GM19463 (cell line): ENCODE measurements around the gene SEPTIN12.

Experiments used
- ATAC-seq: cut with Tn5 transposase; IDR thresholded peaks from one replicate; pipeline ENCODE4 v1.9.1; 2021; ENCODE audit warnings: mild to moderate bottlenecking, moderate library complexity; ENCODE audit not compliant: unreplicated experiment

The SEPTIN12 gene

DNA sequence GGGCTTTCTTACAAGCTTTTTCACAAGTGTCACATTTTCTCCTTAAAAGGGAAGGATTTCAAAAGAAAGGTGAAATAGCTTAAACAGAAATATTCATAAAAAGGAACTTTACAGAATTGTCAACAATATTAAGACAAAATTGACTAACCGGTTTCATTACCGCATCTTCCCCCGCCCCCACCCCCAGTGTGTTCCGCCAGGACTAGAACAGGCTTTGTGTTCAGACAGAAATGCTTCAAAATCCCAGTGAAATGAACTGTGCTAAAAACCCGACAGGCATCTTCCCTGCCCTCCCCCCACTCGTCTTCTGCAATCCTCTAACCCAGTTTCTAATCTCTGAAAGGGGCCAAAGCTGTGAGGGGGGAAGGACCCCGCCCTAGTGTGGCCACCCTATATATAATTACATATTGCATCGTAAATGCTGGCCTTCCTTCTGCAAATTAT is 15.3 kb upstream of the SEPTIN12 start:
- no peak for ATAC-seq

DNA sequence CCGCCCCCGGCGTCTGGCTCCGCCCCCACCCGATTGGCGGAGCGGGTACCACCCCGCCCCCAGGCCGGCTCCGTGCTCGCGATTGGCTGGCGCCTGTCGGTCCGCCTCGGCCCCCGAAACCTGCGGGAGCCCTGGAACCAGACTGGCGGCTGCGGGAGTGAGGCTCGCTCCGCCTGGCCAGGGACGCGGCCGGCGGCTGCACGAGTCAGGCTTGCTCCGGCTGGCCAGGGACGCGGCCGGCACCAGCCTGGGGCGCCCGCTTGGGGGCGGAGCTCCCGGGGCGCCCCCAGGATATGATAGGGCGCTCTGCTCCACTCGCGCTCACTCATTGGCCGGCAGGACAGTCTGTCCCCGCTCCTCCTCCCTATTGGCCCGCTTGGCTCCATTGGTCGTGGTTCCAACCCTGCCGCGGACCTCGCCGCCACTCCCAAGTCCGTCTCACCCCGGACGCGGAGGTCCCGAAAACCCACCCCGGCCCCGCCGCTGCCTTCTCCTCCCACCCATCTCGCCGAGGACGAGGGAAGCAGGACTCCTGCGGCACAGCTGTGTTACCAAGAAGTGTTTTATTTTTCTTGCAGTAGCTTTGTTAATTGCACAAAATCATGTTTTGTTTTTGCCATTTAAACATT is 14.6 kb upstream of the SEPTIN12 start:
- peak; percentile 94 for ATAC-seq

DNA sequence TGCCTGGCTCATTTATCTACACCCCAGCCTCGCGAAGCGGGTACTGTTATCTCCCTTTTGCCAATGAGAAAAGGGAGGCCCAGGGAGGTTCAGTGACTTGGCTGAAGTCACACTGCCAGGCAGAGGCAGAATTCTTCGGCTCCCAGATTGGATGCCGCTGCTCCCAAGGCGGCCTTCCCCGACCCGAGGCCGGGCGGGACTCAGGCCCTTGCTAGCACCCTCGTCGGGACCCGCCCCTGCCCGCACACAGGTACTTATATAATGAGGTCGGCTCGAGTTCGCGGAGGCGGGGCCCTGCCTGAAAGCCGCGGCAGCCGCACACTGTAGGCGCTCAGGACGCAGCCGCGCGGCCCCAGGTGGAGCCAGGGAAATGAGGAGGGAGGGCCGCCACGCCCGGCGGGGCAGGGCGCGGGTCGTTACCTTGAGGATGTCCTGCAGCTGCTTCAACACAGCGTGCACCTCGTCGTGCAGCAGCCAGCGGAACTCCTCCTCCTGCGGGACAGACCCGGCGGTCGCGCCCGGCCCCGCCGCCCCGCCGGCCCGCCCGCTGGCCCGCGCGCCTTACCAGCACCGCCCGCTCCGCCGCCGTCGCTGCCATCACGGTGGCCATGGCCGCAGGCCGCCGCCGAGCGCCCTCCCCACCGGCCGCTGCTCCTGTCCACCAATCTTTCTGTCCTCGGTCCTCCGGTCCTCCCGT is 14.0 kb upstream of the SEPTIN12 start, which contains the start of gene ROGDI:
Gene ROGDI (minus strand): TSS at position 672 of the 697 bp plus-strand sequence. CDS start 62 bp downstream, at position 610.
- peak; percentile 52 for ATAC-seq

DNA sequence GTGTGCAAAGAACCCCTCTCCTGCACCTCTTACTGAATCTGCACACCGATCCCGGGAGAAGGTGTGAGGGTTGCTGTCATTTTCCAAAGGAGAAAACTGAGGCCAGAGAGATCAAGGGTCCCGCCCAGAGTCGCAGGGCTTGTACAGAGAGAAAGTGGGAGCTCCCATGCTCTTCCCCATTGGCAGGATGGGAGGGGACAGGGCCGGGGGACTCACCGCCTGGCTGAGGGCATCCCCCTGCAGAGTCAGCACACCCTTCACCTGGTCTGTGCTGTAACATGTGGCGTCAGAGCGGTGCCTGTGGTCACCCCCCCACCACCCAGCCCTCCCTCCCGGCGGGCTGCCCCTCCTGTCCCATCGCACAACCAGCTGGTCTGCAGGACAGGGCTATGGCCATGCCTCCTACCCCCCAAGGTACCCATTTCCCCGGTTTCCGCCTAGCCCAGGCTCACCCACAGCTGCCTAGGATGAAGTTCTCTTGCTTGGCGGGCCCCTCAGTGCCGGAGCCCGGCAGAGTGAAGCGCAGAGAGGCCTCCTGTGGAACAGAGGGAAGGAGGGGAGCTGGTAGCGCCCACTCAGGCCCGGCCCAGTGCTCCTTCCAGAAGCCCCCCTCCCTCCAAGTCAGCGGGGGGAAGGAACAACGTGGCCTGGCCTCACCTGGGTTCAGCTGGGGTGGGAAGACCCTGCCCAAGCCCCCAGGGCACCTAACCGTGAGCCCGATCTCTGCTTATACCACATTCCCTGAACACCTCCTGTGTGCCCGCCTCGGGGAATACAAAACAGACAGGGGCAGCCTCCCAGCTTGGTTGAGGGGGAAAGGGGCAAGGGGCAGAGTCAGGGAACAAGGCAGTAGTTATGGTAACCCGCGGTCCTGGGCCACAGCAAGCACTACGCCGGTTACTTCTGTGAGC is 13.2 kb upstream of the SEPTIN12 start:
- no peak for ATAC-seq

DNA sequence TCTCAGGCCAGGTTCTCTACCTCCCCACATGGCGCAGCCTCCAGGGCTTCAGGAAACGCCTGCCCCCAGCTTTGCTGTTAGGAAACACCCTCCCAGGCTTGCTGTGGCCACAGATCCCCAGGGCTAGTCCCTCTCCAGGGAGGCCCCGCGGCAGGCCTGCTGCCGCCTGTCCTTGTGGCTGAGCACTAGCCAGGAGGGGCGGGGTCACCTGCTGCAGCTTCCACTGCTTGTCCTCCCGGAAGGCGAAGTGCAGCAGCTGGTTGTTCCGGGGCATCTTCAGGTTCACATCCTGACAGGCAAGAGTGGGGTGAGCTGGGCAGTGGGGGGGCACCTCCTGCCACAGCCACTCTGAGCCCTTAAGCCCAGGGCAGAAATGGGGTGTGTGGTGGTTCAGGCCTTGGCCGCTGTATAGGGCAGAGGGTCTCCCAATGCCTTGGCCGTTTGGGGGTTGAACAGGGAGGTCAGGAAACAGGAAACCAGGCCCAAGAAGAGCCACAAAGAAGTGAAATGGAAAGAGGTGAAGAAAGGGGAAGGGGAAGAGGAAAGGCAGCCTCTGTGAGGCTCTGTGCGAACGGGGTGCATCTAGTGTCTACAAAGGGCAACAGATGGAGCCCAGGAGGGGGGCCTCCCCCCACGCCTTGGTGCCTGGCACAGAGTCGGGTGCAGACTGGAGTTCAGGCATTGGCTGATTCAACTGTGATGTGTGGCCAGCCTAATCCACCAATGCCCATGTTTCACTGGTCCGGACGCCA is 12.3 kb upstream of the SEPTIN12 start:
- no peak for ATAC-seq

DNA sequence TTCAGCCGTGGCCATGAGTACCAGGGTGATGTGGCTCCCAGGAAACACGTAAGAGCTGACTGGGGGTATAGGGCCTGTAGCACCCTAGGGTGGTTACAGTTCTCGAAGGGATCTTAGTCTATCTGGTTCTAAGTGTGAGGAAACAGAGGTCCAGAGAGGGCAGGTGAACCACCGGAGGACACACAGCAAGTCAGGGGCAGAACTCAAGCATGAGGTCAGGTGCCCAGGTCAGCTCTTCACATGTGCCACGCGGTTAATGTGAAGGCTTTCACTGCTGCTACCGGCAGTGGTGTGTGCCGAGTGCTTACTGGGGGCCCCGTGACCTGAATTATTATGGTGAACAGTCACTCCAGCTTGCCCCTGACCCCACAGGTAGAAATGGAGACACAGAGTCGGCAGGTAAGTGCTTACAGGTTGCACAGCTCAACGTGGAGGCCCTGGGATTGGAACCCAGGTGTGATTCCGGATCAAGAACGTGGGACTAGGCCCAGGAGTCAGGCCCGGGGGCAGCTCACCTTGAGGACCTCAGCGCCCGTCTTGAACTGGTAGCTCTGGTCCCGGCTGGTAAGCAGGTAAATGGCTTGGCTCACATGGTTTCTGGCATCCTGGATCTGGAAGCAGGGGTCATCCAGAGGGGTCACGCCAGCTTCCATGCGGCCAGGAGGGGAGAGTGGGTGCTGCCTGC is 11.2 kb upstream of the SEPTIN12 start:
- no peak for ATAC-seq

DNA sequence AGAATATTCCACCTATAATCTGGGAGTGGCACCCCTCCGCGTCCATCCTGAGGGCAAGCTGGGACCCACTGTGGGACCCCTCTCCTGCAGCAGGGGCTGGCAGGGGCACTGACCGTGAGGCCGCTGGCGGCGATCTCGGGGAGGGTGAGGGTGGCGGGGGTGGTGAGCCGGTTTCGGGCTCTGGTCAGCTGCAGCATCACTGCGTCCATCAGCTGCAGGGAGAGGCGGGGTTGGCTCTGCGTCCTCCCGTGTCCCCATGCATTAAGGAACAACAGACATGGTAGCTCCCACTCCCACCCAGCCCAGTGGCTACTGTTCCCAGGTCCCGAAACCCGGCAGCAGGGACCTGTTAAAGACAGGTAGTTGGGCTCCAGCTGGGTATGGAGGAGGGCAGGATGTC is 10.3 kb upstream of the SEPTIN12 start:
- no peak for ATAC-seq

DNA sequence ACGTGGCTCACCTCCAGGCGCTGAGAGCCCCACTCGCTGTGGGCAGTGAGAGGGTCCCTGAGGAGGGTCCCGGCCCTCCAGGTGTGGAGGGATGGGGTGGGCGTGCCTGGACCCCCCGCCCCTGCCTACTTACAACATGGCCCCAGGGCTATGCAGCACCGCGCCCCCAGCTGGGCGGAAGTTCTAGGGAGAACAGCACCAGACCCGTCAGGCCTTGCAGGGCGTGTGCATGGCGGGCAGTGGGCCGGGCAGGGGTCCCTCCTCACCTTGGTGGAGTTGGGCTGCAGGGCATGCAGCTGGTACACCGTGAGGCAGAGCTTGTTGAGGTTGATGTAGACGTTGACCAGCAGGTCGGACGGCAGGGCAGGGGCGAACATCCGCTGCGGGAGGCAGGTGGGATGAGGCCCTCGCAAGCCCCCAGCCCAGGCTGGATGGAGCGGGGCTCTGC is 9.7 kb upstream of the SEPTIN12 start:
- no peak for ATAC-seq

DNA sequence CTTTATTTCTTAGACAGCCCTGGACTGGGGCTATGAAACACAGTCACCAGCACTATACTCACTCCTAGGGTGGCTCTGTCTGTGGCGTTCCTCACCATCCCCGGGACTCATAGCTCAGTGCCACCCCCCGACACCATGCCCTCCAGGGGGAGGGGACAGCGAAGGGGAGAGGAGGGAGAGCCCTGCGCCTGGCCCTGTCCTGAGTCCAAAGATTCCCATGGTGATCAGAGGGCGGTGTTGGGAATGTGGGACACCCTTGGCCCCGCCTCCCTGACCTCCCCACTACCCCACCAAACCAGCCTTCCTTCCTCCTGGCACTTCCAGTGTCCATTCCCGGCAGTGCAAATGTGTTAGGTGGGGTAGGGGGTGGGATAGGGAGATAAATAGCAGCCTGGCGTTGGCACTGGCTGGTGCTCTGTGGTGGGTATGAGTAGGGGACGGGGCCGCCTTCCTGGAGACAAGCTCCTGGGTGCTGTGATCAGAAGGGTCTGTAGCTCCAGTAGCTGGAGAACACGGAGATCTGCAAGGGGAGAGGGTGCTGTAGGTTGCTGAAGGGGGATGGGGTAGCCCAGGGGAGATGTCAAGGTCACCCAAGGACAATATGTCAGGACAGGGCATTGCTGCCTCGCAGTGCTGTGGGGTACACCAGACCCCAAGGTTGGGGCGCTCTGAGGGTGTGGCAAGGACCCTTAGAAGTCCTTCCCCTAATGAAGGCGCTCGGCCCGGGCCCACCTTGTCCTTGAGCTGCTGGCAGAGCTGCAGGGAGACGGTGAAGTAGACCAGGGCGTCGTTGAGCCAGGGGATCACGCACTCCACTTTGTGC is 9.0 kb upstream of the SEPTIN12 start:
- no peak for ATAC-seq

DNA sequence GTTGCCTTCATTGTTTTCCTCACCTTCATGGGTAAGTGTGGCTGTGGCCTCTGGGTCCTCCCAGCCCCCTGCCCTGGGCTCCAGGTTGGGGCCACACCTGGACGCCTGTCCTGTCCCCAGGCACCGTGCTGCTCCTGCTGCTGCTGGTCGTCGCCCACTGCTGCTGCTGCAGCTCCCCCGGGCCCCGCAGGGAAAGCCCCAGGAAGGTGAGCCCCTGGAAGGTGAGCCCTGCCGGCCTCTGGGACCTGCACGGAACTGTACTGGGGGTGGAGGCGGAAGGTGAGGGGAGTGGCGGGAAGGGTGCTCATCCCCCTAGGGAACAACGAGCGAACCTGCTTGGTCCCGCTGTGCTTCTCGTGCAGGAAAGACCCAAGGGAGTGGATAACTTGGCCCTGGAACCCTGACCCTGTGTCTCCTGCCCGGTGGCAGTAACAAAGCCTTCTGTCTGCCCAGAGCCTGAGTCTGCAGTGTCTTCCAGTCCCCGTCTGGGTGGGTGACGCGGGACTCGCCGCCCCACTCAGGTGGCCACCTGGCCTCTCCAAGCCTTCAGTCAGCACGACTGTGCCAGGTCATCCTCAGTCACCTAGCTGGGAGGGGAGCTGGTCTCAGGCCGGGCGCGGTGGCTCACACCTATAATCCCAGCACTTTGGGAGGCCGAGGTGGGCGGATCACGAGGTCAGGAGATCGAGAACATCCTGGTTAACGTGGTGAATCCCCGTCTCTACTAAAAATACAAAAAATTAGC is 7.9 kb upstream of the SEPTIN12 start:
- no peak for ATAC-seq

DNA sequence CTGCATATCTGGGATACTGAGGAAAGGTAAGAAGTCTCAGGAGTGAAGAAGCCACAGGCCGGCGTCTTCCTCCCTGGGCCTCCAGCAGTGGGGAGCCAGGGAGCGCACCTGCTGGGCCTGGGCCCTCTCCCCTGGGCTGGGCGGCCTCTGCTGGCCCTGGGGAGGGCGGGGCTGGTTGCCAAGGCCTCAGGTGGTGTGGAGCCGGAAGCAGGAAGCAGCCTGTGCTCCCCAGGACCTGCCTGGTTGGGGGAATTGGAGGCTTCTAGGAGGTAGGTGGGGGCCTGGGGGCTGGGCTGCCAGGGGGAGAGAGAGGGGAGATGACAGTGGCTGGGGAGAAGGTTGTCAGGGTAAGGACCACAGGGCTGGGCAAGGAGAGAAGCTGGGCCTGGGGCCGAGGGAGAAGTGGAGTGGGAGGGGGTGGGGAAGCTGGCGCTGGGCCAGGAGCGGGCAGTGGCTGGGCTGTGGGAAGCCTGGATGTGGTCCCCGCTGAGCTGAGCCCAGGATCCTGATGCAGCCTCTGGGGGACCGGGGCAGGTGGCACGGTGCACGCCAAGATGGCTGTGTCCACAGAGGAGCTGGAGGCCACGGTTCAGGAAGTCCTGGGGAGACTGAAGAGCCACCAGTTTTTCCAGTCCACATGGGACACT is 7.2 kb upstream of the SEPTIN12 start, which contains the start of gene SMIM22:
Gene SMIM22 (plus strand): TSS at position 189 of the 647 bp plus-strand sequence. CDS start 366 bp downstream, at position 555.
- ATAC-seq: no peak

DNA sequence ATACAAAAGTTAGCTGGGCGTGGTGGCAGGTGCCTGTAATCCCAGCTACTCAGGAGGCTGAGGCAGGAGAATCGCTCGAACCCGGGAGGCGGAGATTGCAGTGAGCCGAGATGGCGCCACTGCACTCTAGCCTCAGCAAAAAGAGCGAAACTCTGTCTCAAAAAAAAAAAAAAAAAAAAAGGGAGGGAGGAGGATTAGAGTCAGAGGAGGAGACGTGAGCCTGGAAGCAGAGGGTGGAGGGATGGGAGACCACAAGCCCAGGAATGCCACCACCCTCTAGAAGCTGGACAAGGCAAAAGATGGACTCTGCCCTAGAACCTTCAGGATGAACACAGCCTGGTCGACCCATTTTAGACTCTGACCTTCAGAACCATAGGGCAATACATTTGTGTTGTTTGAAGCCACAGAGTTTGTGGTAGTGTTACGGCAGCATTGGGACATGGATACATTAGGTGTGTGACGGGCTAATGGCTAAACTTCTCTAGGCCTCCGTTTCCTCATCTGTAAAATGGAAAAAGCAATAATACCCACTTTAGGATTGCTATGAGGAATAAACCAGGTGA is 4.9 kb upstream of the SEPTIN12 start:
- no peak for ATAC-seq

DNA sequence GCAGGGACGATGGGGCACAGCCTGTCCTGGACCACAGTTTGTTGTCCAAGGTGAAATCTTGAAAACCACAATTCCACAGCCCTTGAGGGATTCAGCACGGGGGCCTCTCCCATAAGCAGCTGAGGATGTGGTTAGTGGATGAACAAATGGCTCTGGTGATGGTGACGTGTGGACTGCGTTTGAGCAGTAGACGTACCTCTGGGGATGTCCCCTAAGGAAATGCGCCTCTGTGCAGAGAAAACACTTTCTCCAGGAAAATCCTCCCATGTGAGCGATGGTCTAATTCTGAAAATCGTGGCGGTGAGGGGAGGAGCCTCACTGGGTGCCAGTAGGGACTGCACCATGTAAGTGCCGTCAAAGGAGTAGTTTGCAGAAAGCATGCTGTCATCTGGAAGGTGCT is 2.7 kb upstream of the SEPTIN12 start:
- ATAC-seq: no peak

DNA sequence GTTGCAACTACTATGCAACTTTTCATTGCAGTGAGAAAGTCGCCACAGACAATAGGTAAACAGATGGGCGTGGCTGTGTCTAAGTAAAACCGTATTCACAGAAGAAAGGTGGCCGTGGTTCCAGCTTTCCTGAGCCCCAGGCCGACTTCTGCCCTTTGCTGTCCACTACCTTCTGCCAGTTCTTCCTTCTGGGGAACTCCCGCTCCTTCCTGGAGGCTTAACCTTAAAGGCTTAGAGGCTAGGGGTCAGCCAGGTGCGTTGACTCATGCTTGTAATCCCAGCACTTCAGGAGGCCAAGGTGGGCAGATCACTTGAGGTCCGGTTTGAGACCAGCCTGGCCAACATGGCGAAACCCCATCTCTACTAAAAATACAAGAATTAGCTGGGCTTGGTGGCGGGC is 2.1 kb upstream of the SEPTIN12 start:
- ATAC-seq: no peak

DNA sequence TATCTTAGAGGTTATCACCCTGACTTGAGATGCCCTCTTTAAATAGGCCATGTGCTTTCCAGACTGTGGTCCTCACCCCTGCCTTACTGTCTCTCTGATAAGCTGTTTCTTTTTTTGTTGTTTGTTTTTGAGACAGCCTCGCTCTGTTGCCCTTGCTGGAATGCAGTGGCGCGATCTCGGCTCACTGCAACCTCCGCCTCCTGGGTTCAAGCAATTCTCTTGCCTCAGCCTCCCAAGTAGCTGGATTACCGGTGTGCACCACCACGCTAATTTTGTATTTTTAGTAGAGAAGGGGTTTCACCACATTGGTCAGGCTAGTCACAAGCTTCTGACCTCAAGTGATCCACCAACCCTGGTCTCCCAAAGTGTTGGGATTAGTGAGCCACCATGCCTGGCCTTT is 765 bp upstream of the SEPTIN12 start:
- no peak for ATAC-seq

DNA sequence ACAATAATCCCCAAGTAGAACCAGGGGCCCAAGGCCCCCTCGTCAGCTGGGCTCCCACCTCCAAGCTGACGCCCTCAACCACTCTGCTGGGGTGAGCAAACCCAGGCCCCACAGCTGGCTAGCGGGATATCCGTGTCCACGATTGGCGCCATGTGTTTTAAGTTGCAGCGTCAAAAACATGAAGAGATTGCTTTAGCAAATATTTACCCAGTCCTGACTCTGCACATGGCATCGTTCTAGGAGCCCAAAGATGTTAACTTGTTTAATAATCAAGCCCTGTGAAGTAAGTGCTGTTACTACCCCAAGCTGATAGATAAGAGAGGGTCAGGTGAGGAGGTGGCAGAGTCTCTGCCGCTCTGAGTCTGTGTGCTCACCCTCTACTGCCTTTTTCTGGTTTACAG is 344 bp upstream of the SEPTIN12 start:
- no peak for ATAC-seq

DNA sequence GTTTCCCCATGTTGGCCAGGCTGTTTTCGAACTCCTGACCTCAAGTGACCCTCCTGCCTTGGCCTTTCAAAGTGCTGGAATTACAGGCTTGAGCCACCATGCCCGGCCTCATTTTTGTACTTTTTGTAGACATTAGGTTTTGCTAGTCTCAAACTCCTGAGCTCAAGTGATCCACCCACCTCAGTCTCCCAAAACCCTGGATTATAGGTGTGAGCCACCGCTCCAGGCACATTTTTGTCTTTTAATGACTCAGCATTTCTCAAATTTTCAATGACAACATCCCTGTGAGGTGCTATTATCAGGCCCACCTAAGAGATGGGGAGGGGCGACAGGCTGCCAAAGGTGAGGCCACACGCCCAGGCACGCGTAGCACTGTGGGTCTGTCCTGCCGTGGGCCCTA is 1.1 kb downstream of the SEPTIN12 start:
- ATAC-seq: no peak
